GM12872 (cell line): ENCODE results near the gene EXOC6.

ENCODE experiments used
- CTCF ChIP-seq: IDR thresholded peaks from 3 replicates; pipeline ENCODE4 v1.5.1; 2011; ENCODE audit warnings: low read depth, mild to moderate bottlenecking, low read length, moderate library complexity; ENCODE audit not compliant: insufficient read depth

The EXOC6 gene

GRCh38 chr10:93098816-93099215 lies 250.5 kb downstream of the EXOC6 start:
- TF ChIP-seq CTCF: no peak

- TF ChIP-seq CTCF: no peak
Measured at GRCh38 chr10:93099670-93100069, 251.3 kb downstream of the EXOC6 start.

GRCh38 chr10:93103953-93104352 lies 255.6 kb downstream of the EXOC6 start:
- TF ChIP-seq CTCF: no peak

GRCh38 chr10:93106631-93107072 lies 258.3 kb downstream of the EXOC6 start:
- TF ChIP-seq CTCF: no peak
